CD4-positive, alpha-beta T cell (primary cell): ENCODE results near the gene ZNF804B. TPM values are rescaled to one million over a fixed set of nuclear protein-coding genes. Genes with fewer than 3 reads are reported as not detected.

ENCODE experiments used
- ATAC-seq: fragments of 200-7000 bp; cut with Tn5 transposase; one replicate; pipeline ENCODE4 v1.10.0; 2022; ENCODE audit warnings: mild to moderate bottlenecking; ENCODE audit not compliant: poor library complexity
- CTCF ChIA-PET: fragments of 350-600 bp; sonication (Branson Sonifier 250); formaldehyde crosslinking; loops from one replicate; lab custom pipeline; 2021; ENCODE audit warnings: antibody characterized with exemption, inconsistent platforms; lab: Charles Lee
- POLR2A ChIA-PET: fragments of 350-600 bp; sonication (Branson Sonifier 250); formaldehyde crosslinking; loops from one replicate; lab custom pipeline; 2021; ENCODE audit warnings: antibody characterized with exemption, inconsistent platforms; lab: Charles Lee
- DNase-seq, 14 experiments: peaks; one replicate each; pipeline ENCODE4 v3.0.0-alpha.2; 2013 to 2020; ENCODE audit warnings: mixed read lengths in 2 of 14
- H3K27ac ChIP-seq, 2 donors: one replicate each; pipeline versions ENCODE4 v1.5.1 to v1.7.0; 2013; ENCODE audit warnings: low read length in 2 of 2, low read depth in 1 of 2, mild to moderate bottlenecking in 1 of 2
- H3K27me3 ChIP-seq, 2 experiments: 1 replicate in 1 of 2; 2 replicates in 1 of 2; pipeline versions ENCODE4 v1.6.1 to v1.7.0; 2013; ENCODE audit warnings: low read length in 2 of 2, control low read depth in 1 of 2, mild to moderate bottlenecking in 1 of 2, moderate library complexity in 1 of 2; ENCODE audit not compliant: insufficient read depth in 2 of 2, control insufficient read depth in 1 of 2
- H3K36me3 ChIP-seq: one replicate; pipeline ENCODE4 v1.6.1; 2013; ENCODE audit warnings: low read length, control low read depth; ENCODE audit not compliant: insufficient read depth
- H3K4me1 ChIP-seq: one replicate; pipeline ENCODE4 v1.6.1; 2013; ENCODE audit warnings: low read length, control low read depth; ENCODE audit not compliant: insufficient read depth
- H3K4me3 ChIP-seq: one replicate; pipeline ENCODE4 v1.5.1; 2013; ENCODE audit warnings: mild to moderate bottlenecking, low read length, moderate library complexity
- H3K9me3 ChIP-seq, 2 experiments: 1 replicate in 1 of 2; 2 replicates in 1 of 2; pipeline versions ENCODE4 v1.6.1 to v1.7.0; 2013; ENCODE audit warnings: low read length in 2 of 2, mild to moderate bottlenecking in 2 of 2, control low read depth in 1 of 2, moderate library complexity in 1 of 2; ENCODE audit not compliant: control insufficient read depth in 1 of 2, insufficient read depth in 1 of 2
- H3K27ac Mint-ChIP-seq: one replicate; pipeline ENCODE4 v1.8.0; 2020; ENCODE audit warnings: mixed read lengths
- H3K27me3 Mint-ChIP-seq: one replicate; pipeline ENCODE4 v1.8.0; 2021; ENCODE audit warnings: mixed read lengths
- H3K36me3 Mint-ChIP-seq: one replicate; pipeline ENCODE4 v1.8.0; 2021; ENCODE audit warnings: low read depth, mixed read lengths
- H3K4me1 Mint-ChIP-seq: one replicate; pipeline ENCODE4 v1.8.0; 2021; ENCODE audit warnings: low read depth, mixed read lengths
- H3K4me3 Mint-ChIP-seq: one replicate; pipeline ENCODE4 v1.8.0; 2020; ENCODE audit warnings: mild to moderate bottlenecking, mixed read lengths
- H3K9me3 Mint-ChIP-seq: one replicate; pipeline ENCODE4 v1.8.0; 2020; ENCODE audit warnings: mixed read lengths
- CTCF ChIP-seq: fragments of 200-600 bp; IDR thresholded peaks from one replicate; pipeline ENCODE4 v1.8.0; 2022; ENCODE audit warnings: antibody characterized with exemption, mild to moderate bottlenecking
- intact Hi-C, 2 experiments: fragments of 100-400 bp; cut with DNase I in 1 of 2; cut with micrococcal nuclease in 1 of 2; formaldehyde crosslinking; loops; one replicate each; pipeline versions ENCODE4 v1.15.1 to v1.9.0; 2023 to 2025; cut with DNase I, micrococcal nuclease
- total RNA-seq, 174 experiments: library from RNA in 2 of 174; stranded (reverse) in 2 of 174; gene quantifications; one replicate each; pipeline ENCODE4 v1.2.3 and lab custom pipeline; 2021 to 2026

Gene ZNF804B
- total RNA-seq, 2 experiments from 2014 or later, result not detected

- H3K27me3 Mint-ChIP-seq, result no peaks in the 10 kb centered on the region
- ATAC-seq (no peak), DNase-seq (no peak)
- H3K9me3 Mint-ChIP-seq, result peaks cover 3% of the 10 kb centered on the region
- CTCF ChIA-PET, result no interaction called here
- no peaks in the 10 kb centered on the region for H3K4me1 ChIP-seq
- no peak overlapping the region for H3K4me3 Mint-ChIP-seq
- H3K36me3 ChIP-seq, result no peaks in the 10 kb centered on the region
- no peak overlapping the region for H3K27ac Mint-ChIP-seq
- H3K27ac ChIP-seq, result no peak overlapping the region
- no peaks in the 10 kb centered on the region for H3K36me3 Mint-ChIP-seq
- POLR2A ChIA-PET, result no interaction called here
- H3K9me3 ChIP-seq, result peaks cover 6 to 7% of the 10 kb centered on the region in 2 experiments
- intact Hi-C loops, result no loop called here
- H3K27me3 ChIP-seq, result no peaks in the 10 kb centered on the region
- no peak for TF ChIP-seq CTCF
- H3K4me3 ChIP-seq, result no peak overlapping the region
- no peaks in the 10 kb centered on the region for H3K4me1 Mint-ChIP-seq
These were observed 487.7 kb downstream of the ZNF804B start for GRCh38 chr7:89247207-89247606.

- Mint-ChIP-seq H3K36me3 (no peaks in the 10 kb centered on the region), H3K4me1 (no peaks in the 10 kb centered on the region), H3K27me3 (no peaks in the 10 kb centered on the region), H3K9me3 (no peaks in the 10 kb centered on the region), H3K4me3 (no peak overlapping the region), H3K27ac (no peak overlapping the region)
- no peak overlapping the region for H3K4me3 ChIP-seq
- intact Hi-C loops, result no loop called here
- H3K9me3 ChIP-seq, result no peaks in the 10 kb centered on the region
- H3K4me1 ChIP-seq, result no peaks in the 10 kb centered on the region
- DNase-seq, result peak in 1 of 14 experiments; percentile 6
- POLR2A ChIA-PET, result no interaction called here
- ATAC-seq, result no peak
- no peaks in the 10 kb centered on the region for H3K27me3 ChIP-seq
- no peaks in the 10 kb centered on the region for H3K36me3 ChIP-seq
- H3K27ac ChIP-seq, result no peak overlapping the region
- TF ChIP-seq CTCF, result no peak
- CTCF ChIA-PET, result no interaction called here
These were observed 499.6 kb downstream of the ZNF804B start for GRCh38 chr7:89259085-89259484.

- Histone ChIP-seq H3K9me3 (peaks cover 0 to 3% of the 10 kb centered on the region in 2 experiments), H3K27ac (no peak overlapping the region), H3K4me1 (no peaks in the 10 kb centered on the region), H3K27me3 (no peaks in the 10 kb centered on the region), H3K4me3 (no peak overlapping the region), H3K36me3 (no peaks in the 10 kb centered on the region)
- no peak for TF ChIP-seq CTCF
- Mint-ChIP-seq H3K4me3 (no peak overlapping the region), H3K36me3 (no peaks in the 10 kb centered on the region), H3K27ac (no peak overlapping the region), H3K9me3 (peaks cover 3% of the 10 kb centered on the region), H3K4me1 (no peaks in the 10 kb centered on the region), H3K27me3 (no peaks in the 10 kb centered on the region)
- DNase-seq, result no peak
- no peak for ATAC-seq
- intact Hi-C loops, result no loop called here
- ChIA-PET CTCF (no interaction called here), POLR2A (no interaction called here)
These were observed 504.6 kb downstream of the ZNF804B start for GRCh38 chr7:89264126-89264525.
